HG03439 (cell line): ENCODE results near the gene FAM217B.

Source experiments
- ATAC-seq: cut with Tn5 transposase; IDR thresholded peaks from one replicate; pipeline ENCODE4 v1.9.1; 2021; ENCODE audit warnings: mild to moderate bottlenecking, moderate library complexity; ENCODE audit not compliant: unreplicated experiment

FAM217B gene

DNA sequence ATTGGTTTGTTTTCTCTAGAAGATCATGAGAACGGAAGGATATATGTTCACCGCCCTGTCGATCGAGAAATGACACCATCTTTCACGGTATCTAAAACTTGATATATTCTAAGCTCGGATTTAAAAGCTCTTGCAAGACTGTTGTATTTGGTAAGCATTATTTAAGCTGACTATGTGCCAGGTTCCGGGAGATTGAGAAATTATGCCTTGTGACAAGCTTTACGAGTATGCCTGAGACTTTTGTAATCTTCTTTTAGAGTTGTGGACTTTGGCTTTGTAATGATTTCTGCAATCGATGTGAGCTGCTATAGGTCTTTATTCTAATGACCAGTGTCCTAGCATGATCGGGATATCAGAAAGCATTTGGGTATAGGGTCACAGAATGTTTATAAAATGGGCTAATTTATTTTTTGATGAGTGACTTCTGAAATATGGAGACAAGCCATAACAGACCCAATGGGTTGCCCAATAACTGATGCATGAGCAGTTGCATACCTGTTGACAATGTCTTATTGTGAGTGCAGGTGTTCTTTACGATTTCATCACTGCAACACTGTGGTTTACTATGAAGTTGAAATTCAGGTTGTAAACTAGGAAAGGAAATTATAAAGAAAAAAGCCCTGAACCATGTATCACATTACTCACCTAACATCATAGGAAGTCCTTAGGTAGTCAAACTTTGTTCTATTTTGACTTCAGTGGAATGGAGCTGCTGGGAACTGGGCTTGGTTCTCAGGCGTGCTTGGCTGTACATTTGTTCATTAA, 32.0 kb downstream of the FAM217B start:
- no peak for ATAC-seq

DNA sequence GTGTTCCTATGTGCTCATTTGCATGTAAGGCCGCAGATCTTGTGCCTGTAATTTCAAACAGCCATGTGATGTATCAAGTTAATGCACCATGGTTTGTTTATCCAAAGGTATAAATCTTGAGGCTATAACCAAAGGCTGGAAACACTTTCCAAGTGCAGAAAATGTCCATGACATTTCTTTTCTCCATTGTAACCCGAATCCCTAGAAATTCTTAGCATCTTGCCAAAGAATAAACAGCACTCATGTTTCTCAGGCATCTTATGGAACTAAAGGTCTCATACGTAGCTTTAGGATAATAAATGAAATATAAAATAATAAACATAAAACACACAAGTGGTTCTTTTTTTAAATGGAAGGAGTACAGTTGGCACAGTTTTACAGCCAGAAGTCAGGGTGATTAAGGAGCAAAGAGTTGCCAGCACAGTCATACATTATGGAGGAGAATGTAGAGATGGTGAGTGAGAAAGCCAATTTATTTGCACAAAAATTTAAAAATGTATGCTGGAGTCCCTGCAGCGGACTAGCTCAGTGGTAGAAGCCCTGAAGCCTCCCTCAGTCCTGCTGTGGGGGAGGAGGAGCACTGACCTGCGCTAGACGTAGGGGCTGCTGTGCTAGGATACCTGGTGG, 36.1 kb downstream of the FAM217B start:
- ATAC-seq = no peak

DNA sequence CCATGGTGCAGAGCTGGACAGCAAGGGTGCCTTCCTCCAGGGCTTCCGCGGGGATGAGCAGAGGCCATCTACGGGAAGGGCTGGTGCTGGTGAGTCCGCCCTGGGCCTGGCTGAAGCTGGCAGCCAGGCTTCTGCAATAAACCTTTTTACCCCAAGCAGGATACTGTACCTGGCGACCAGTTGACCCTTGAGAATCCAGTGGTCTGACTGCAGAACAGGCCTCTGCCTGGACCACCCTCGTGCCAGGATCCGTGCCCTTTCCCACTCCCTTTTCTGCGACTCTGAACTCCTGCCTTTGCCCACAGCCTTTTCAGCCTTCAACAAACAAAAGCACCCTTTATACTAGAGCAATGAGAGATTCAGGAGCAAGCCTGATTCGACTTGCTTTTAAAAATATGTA, 36.9 kb downstream of the FAM217B start:
- ATAC-seq = no peak

DNA sequence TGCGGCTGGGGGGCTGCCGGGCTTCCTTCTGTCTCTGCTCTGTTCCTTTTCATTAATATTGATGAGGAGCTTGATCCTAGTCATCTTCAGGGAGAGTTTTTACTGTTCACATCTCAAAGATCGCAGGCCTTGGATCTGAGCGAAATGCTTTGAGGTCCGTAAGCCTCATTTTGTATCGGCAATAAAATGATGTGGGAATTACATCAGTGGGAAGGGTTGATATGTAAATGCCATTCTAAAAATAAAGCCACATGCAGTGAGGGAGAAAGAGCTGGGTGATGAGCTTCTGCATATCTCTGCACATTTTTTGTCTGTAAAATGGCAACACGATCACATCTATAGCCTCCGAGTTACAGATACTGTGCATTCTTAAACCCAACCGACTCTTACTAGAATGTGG, 42.9 kb downstream of the FAM217B start:
- no peak for ATAC-seq

DNA sequence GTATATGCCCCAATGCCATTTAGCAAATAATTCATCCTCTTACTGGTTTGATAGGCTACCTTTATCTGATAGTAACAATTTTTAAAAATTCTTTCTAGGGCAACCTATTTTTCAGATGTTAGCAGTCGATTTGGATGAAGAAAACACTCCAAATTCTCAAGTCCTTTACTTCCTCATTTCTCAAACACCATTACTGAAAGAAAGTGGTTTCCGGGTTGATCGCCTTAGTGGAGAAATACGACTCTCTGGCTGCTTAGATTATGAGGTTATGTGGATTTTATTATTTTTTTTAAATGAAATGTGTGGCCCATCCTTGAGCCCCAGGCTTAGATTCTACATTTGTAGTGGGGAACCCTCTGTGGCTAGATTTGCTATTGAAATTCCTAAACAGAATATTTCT, 44.4 kb downstream of the FAM217B start:
- ATAC-seq = no peak

DNA sequence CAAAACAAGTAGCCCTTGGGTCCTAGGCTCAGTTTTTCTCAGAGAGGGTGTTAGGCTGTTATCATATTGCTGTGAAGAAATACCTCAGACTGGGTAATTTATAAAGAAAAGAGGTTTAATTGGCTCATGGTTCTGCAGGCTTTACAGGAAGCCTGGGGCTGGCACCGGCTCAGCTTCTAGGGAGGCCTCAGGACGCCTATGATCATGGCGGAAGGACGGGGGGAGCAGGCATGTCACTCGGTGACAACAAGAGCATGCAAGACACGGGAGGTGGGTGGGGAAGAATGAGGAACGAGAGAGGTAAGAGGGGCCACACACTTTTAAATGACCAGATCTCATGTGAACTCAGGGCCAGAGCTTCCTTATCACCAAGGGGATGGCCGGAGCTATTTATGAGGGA, 45.0 kb downstream of the FAM217B start:
- ATAC-seq = no peak

DNA sequence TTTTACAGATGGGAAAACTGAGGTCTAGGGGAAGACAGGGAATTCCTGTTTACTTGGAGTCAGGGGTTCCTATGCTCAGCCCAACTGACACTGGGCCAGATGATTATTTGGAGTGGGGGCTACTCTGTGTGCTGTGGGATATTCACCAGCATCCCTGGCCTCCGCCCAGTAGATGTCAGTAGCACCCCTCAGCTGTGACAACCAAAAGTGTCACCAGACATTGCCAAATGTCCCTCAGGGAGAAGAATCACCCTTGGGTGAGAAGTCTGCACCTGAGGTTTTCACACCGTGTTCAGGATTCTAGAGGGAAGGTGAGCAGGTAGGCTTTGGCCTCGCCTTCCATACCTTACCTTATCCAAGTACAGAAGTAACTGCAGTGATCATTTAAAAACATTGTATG, 45.7 kb downstream of the FAM217B start:
- ATAC-seq = no peak

DNA sequence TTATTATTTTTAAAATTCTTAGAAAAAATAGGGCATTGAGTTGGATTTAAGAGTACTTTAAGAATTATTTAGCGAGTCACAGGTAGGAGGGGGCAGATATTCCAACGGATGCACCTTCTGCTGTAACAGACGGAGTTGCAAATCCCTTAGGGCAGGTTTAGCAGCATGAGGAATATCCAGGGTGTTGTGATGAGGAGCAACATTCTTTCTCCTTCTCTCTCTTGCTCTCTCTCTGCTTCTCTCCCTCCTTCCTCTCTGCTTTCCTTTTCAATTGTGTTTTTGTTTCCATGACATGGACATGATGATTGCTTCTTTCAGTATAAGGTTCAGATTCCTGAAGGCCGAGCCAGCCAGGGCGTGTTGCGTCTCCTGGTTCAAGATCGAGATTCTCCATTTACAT, 46.9 kb downstream of the FAM217B start:
- no peak for ATAC-seq

DNA sequence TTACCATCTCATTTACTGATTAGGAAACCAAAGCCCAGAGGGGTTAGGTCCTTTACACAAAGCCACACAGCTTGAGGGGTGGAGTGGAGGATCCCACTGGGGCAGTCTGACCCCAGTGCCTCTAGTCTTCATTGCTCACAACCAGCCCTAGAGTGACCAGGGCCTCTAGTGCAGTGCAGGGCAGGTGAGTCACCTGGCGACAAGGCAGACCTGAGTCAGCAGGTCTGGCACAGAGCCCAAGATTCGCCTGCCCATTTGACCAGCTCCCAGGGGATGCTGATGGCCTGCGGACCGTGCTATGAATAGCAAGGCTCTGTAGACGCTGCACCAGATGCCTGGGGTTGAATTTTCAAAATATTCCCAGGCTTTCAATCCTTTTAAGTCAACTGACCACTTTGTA, 48.0 kb downstream of the FAM217B start:
- ATAC-seq = no peak

DNA sequence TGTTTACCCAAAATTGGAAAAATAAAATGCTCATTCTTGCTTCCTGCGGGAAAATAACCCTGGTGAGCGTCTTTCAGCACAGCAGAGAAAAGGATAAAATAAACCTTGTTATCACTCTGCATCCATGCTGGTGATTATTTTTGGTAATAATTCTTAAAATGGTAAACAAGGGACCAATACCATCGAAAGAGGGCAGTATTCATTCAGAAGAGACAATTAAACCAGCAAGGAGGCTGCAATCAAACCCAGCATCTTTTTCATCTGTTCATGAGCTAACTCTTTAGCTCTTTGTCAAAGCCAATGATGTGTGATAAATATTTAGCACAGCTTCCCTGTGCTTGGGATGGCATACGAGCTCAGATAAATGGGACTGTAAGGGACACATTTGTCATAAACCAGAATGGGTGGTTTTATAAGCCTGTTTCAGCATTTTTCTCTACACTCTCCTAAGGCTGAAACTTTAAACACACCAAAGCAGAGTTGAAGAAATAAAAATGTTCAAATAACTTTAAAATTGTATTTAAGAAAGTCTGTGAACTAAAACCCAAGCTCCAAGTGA, 52.4 kb downstream of the FAM217B start:
- no peak for ATAC-seq

DNA sequence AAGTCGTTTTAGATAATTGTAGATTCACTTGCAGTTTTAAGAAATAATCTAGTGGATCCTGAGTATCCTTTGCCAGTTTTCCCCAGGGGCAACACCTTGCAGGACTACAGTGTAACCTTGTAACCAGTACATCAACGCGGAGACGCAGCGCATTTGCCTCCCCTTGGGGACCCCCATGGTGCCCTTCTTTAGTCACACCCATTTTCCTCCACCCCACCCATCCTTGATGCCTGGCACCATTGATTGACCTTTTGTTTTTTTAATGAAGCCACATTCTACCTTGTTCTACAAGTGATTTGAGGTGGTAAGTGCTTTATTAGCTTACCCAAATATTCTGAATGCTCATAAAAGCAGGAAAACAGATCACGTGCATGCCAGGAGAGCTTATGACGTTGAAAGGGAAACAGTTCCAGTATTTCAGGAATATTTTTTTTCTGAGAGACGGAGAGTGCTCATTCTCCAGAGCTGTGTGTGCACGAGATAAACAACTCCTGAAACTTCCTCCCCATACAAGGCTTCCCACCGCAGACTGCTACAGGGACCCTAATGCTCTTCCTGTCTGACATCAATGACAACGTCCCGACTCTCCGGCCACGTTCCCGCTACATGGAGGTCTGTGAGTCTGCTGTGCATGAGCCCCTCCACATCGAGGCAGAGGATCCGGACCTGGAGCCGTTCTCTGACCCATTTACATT, 53.7 kb downstream of the FAM217B start:
- no peak for ATAC-seq

DNA sequence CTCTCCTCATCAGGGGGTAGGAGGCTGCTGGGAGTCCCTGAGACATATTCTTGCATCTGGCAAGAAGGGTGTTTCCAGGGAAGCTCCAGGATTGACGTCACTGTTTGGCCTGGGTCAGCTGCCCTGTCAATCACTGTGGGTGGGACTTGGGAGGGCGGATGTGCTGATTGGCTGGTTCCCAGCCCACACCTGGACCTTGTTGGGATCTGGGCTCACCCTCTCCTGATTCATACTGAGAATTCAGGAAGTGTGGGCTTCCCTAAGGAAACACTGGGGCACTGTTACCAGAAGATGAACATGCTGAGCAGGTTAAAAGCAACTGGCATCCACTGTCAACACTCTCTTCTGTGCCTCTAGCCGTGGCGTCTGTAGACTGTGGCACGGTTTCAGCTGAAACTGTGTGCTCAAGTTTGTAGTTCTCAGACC, 54.5 kb downstream of the FAM217B start:
- no peak for ATAC-seq

DNA sequence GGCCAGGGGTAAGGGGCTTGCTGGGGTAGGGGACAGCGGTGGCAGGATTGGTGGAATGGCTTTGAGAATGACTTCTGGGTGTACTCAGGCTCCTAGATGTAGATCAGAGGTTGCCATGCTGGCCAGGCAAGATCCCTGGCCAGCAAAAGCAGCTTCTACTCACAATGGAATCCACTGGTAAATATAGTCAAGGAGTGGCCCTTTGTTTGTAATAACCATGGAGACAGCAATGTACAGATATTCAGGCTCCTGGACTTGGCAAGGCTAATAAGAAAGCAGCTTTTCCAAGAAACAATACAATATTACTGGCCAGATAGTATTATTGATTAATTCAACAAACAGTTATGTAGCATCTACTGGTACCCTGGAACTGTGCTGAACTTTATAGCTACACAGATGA, 55.9 kb downstream of the FAM217B start:
- ATAC-seq = no peak

DNA sequence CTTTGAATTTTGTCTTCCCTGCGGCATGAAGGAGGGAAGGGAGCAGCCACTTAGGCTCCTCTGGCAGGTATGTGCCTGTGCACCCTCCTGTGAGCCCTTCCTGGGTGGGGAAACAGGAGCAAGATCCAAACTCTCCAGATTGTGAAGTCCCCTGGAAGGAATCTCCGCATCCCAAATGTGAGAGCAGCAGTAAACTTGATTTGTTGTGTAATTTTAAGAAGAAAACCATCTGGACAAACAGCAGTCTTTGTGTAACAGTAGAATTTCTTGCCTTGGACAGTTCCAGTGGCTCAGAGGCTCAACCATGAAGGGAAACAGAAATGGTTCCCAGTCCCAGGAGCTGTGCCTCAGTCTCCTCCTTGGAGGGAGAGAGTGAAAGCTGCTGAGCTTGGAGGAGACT, 57.7 kb downstream of the FAM217B start:
- ATAC-seq = no peak
